HepG2 (cell line): Measurements from ENCODE around the gene OST4. TPM values are rescaled to one million over a fixed set of nuclear protein-coding genes. Genes with fewer than 3 reads are reported as not detected.

Source experiments
- BRD4 ChIP-seq: sonication (generic); formaldehyde crosslinking; IDR thresholded peaks from 2 replicates; pipeline ENCODE4 v1.4.0; 2020; ENCODE audit warnings: missing genetic modification reagents
- FOXK1 ChIP-seq: sonication (generic); formaldehyde crosslinking; IDR thresholded peaks from 2 replicates; pipeline ENCODE4 v1.4.0; 2020; ENCODE audit warnings: low read depth, missing genetic modification reagents, borderline replicate concordance
- GTF3A ChIP-seq: sonication (generic); formaldehyde crosslinking; conservative IDR thresholded peaks from 2 replicates; pipeline ENCODE4 v1.4.0; 2020; ENCODE audit warnings: mild to moderate bottlenecking, missing genetic modification reagents
- HMG20B ChIP-seq: conservative IDR thresholded peaks from 2 replicates; pipeline ENCODE4 v1.6.1; 2016; ENCODE audit warnings: missing genetic modification reagents, missing compliant biosample characterization
- HNF1A ChIP-seq, 2 experiments: sonication (generic) in 1 of 2; formaldehyde crosslinking in 1 of 2; IDR thresholded peaks; 2 replicates each; pipeline versions ENCODE4 v1.4.0 to v1.6.1; 2016 to 2020; ENCODE audit warnings: borderline replicate concordance in 1 of 2, low read depth in 1 of 2, mild to moderate bottlenecking in 1 of 2, missing genetic modification reagents in 1 of 2
- KAT8 ChIP-seq: IDR thresholded peaks from 2 replicates; pipeline ENCODE4 v1.6.1; 2016; ENCODE audit warnings: missing genetic modification reagents, missing compliant biosample characterization
- NFRKB ChIP-seq: fragments of 450-650 bp; IDR thresholded peaks from 2 replicates; pipeline ENCODE4 v1.6.1; 2017
- PAX8 ChIP-seq: sonication (generic); formaldehyde crosslinking; IDR thresholded peaks from 2 replicates; pipeline ENCODE4 v1.8.0; 2022; ENCODE audit warnings: mild to moderate bottlenecking, missing genetic modification reagents, borderline replicate concordance
- PLRG1 ChIP-seq: fragments of 450-650 bp; conservative IDR thresholded peaks from 2 replicates; pipeline ENCODE4 v1.6.1; 2016
- SIX4 ChIP-seq: sonication (generic); formaldehyde crosslinking; IDR thresholded peaks from 2 replicates; pipeline ENCODE4 v1.4.0; 2020; ENCODE audit warnings: missing genetic modification reagents
- SSRP1 ChIP-seq: IDR thresholded peaks from 2 replicates; pipeline ENCODE4 v1.6.1; 2016; ENCODE audit warnings: control low read depth
- XRCC5 ChIP-seq: fragments of 200-400 bp; formaldehyde crosslinking; optimal IDR thresholded peaks from 2 replicates; pipeline ENCODE3; 2017; ENCODE audit warnings: mild to moderate bottlenecking, low read length
- ZNF142 ChIP-seq: sonication (generic); formaldehyde crosslinking; IDR thresholded peaks from 2 replicates; pipeline ENCODE4 v1.4.0; 2020; ENCODE audit warnings: missing genetic modification reagents
- ZNF232 ChIP-seq: sonication (generic); formaldehyde crosslinking; IDR thresholded peaks from 2 replicates; pipeline ENCODE4 v1.4.0; 2020; ENCODE audit warnings: missing genetic modification reagents, borderline replicate concordance
- ZNF546 ChIP-seq: sonication (generic); formaldehyde crosslinking; conservative IDR thresholded peaks from 2 replicates; pipeline ENCODE4 v1.8.1; 2023; ENCODE audit warnings: mild to moderate bottlenecking, missing genetic modification reagents
- ZNF549 ChIP-seq: sonication (generic); formaldehyde crosslinking; IDR thresholded peaks from 2 replicates; pipeline ENCODE4 v1.5.0; 2020; ENCODE audit warnings: missing genetic modification reagents
- ZNF552 ChIP-seq: sonication (generic); formaldehyde crosslinking; IDR thresholded peaks from 2 replicates; pipeline ENCODE4 v1.9.0; 2022; ENCODE audit warnings: missing genetic modification reagents, mild to moderate bottlenecking, borderline replicate concordance
- ZNF747 ChIP-seq: sonication (generic); formaldehyde crosslinking; IDR thresholded peaks from 2 replicates; pipeline ENCODE4 v1.8.1; 2023; ENCODE audit warnings: missing genetic modification reagents, mild to moderate bottlenecking, borderline replicate concordance
- ZSCAN21 ChIP-seq: sonication (generic); formaldehyde crosslinking; IDR thresholded peaks from 2 replicates; pipeline ENCODE4 v1.8.0; 2022; ENCODE audit warnings: mild to moderate bottlenecking, missing genetic modification reagents, moderate library complexity, borderline replicate concordance
- polyA plus RNA-seq, 8 experiments: library from polyadenylated mRNA; depleted of rRNA in 3 of 8; stranded (reverse) in 7 of 8; unstranded in 1 of 8; fragments of >200 nt; fragmentation: Illumina TruSeq in 4 of 8; extraction: Trizol in 4 of 8; gene quantifications; 2 replicates each; pipeline versions ENCODE4 v1.2.1 to v1.2.3, GENCODE V29; 2011 to 2016; ENCODE audit warnings: low read depth in 4 of 8, missing spikeins in 1 of 8, mixed read lengths in 1 of 8; ENCODE audit not compliant: insufficient read depth in 1 of 8
- total RNA-seq, 5 experiments: library from RNA; depleted of rRNA; stranded (reverse); fragments of >200 nt; fragmentation: Illumina TruSeq; extraction: Trizol; gene quantifications; 2 replicates each; pipeline ENCODE4 v1.2.3, GENCODE V29; 2016; ENCODE audit warnings: low read depth in 1 of 5

OST4 gene
- total and polyA plus RNA-seq, 2 of the 13 experiments (the other 11 are each of a cell fraction or from before 2014, with no cell fraction given) = 498 to 584 TPM

GRCh38 chr2:27093430-27094352 is 22.2 kb upstream of the OST4 start (continued):
- TF ChIP-seq HNF1A (IDR thresholded peaks at IDR 0.05; ENCODE audit: low read depth) (peak; percentile 100), HNF1A (CRISPR knock-in tag; IDR thresholded peaks at IDR 0.05; ENCODE audit: borderline replicate concordance) (peak; percentile 99), PLRG1 (no peak), PAX8 (no peak; the same call in 1 of the 2 replicates), HMG20B (peak; percentile 85), FOXK1 (CRISPR knock-in tag) (peak; percentile 61; the same call in 1 of the 2 replicates), ZNF232 (CRISPR knock-in tag) (0 out of 2 replicates have a peak, but pooled peaks have one; percentile 22), GTF3A (CRISPR knock-in tag) (no peak; the same call in 1 of the 2 replicates), KAT8 (CRISPR knock-in tag) (peak; percentile 72; the same call in 1 of the 2 replicates), ZSCAN21 (CRISPR knock-in tag) (peak; percentile 93), NFRKB (no peak), SIX4 (CRISPR knock-in tag) (peak; percentile 49; the same call in 1 of the 2 replicates), SSRP1 (no peak; the same call in none of the 2 replicates), ZNF142 (CRISPR knock-in tag) (0 out of 2 replicates have a peak, but pooled peaks have one; percentile 76), BRD4 (CRISPR knock-in tag) (peak; percentile 99), ZNF747 (CRISPR knock-in tag) (0 out of 2 replicates have a peak, but pooled peaks have one; percentile 53), XRCC5 (peak; percentile 55), ZNF549 (no peak), ZNF552 (CRISPR knock-in tag) (0 out of 2 replicates have a peak, but pooled peaks have one; percentile 6), ZNF546 (CRISPR knock-in tag) (peak; percentile 67; the same call in 1 of the 2 replicates)
